Breast epithelium (tissue), 3 donors: ENCODE results near the gene GKN1.

Experiments
- CTCF ChIP-seq, 3 donors: fragments of 450-650 bp; IDR thresholded peaks; one replicate each; pipeline ENCODE4 v1.5.1; 2016 to 2017; ENCODE audit warnings: antibody characterized with exemption in 3 of 3, mild to moderate bottlenecking in 3 of 3, moderate library complexity in 3 of 3
- POLR2A ChIP-seq: fragments of 450-650 bp; IDR thresholded peaks from one replicate; pipeline ENCODE4 v1.6.1; 2016; ENCODE audit warnings: antibody characterized with exemption, mild to moderate bottlenecking, moderate library complexity
- POLR2AphosphoS5 ChIP-seq, 3 donors: sonication (generic); formaldehyde crosslinking; IDR thresholded peaks; one replicate each; pipeline ENCODE4 v1.6.1; 2017; ENCODE audit warnings: antibody characterized with exemption in 3 of 3

- TF ChIP-seq CTCF (IDR thresholded peaks at IDR 0.05): no peak
- no peak for TF ChIP-seq POLR2A
- TF ChIP-seq POLR2AphosphoS5 (IDR thresholded peaks at IDR 0.05): no peak
Observed at GRCh38 chr2:68942827-68943226, 31.6 kb upstream of the GKN1 start.
